K562 (cell line): ENCODE measurements around the gene NPAS1. TPM values are rescaled to one million over a fixed set of nuclear protein-coding genes. Genes with fewer than 3 reads are reported as not detected.
A peak's percentile ranks its signal among the peaks of the same experiment; 100 is the strongest.

Experiments
- ATAC-seq: fragments of 200-7000 bp; cut with Tn5 transposase; 3 replicates; pipeline ENCODE4 v1.9.1; 2020; ENCODE audit warnings: moderate library complexity
- BruUV-seq: library from RNA; stranded (reverse); fragments of 400-500 nt; replicated peaks from 2 replicates; lab custom pipeline; 2021; lab: Mats Ljungman, UMichigan
- CTCF ChIA-PET: fragments of 300-600 bp; formaldehyde crosslinking; extraction: SDS; loops from one replicate; lab custom pipeline; 2021; ENCODE audit warnings: low intra/inter-chr PET ratio; lab: Yijun Ruan, JAX
- POLR2A ChIA-PET: fragments of 300-600, 350-650 bp; sonication (Branson Sonifier 250); formaldehyde crosslinking; extraction: SDS; loops from one replicate; lab custom pipeline; 2021; ENCODE audit warnings: antibody characterized with exemption, inconsistent platforms; lab: Yijun Ruan, JAX
- DNase-seq, 4 experiments: peaks; one replicate each; pipeline versions ENCODE4 v3.0.0 to v3.0.0-alpha.2; 2011 to 2018; ENCODE audit warnings: low spot score in 3 of 4, mixed read lengths in 3 of 4; ENCODE audit errors: extremely low read depth in 1 of 4
- FAIRE-seq: peaks from 2 replicates; lab custom pipeline; 2011; peaks lifted over from hg19 to GRCh38; lab: Jason Lieb, UNC
- H2AFZ ChIP-seq: 2 replicates; pipeline ENCODE4 v1.6.0; 2011; ENCODE audit warnings: low read depth, low read length, control low read depth, inconsistent platforms
- H3K27ac ChIP-seq: fragments of 200-600 bp; 3 replicates; pipeline ENCODE4 v1.8.0; 2011; ENCODE audit warnings: low read depth, mild to moderate bottlenecking, control low read depth, inconsistent platforms, low read length, moderate library complexity, mixed read lengths; ENCODE audit errors: extremely low read depth
- H3K27me3 ChIP-seq, 2 experiments: fragments of 300-600 bp in 1 of 2; 2 replicates in 1 of 2; 3 replicates in 1 of 2; pipeline versions ENCODE4 v1.6.0 to v1.8.0; 2011; ENCODE audit warnings: inconsistent platforms in 2 of 2, low read length in 2 of 2, mild to moderate bottlenecking in 1 of 2, mixed read lengths in 1 of 2, moderate library complexity in 1 of 2; ENCODE audit not compliant: control insufficient read depth in 2 of 2, insufficient read depth in 2 of 2
- H3K36me3 ChIP-seq: fragments of 300-600 bp; 3 replicates; pipeline ENCODE4 v1.8.0; 2011; ENCODE audit warnings: mild to moderate bottlenecking, low read length, inconsistent platforms; ENCODE audit not compliant: control insufficient read depth, insufficient read depth
- H3K4me1 ChIP-seq, 2 experiments: fragments of 200-600 bp in 1 of 2; replicated peaks in 1 of 2; 2 replicates in 1 of 2; 3 replicates in 1 of 2; pipeline versions ENCODE4 v1.5.1 to v1.8.0; 2011; ENCODE audit warnings: inconsistent platforms in 2 of 2, low read length in 2 of 2, mild to moderate bottlenecking in 1 of 2, mixed read lengths in 1 of 2, moderate library complexity in 1 of 2; ENCODE audit not compliant: control insufficient read depth in 2 of 2, insufficient read depth in 2 of 2
- H3K4me2 ChIP-seq: 2 replicates; pipeline ENCODE4 v1.6.1; 2011; ENCODE audit warnings: low read length, control low read depth, inconsistent platforms, mixed read lengths; ENCODE audit not compliant: insufficient read depth
- H3K4me3 ChIP-seq: fragments of 200-600 bp; sonication (generic), shearing (Covaris generic); 2 replicates; pipeline ENCODE4 v1.5.1; 2016; ENCODE audit warnings: control low read depth, inconsistent platforms
- H3K79me2 ChIP-seq: fragments of 200-600 bp; 3 replicates; pipeline ENCODE4 v1.8.0; 2011; ENCODE audit warnings: low read length, inconsistent platforms; ENCODE audit not compliant: control insufficient read depth, insufficient read depth
- H3K9ac ChIP-seq, 2 experiments: 2 replicates each; pipeline versions ENCODE4 v1.6.0 to v1.6.1; 2011; ENCODE audit warnings: low read depth in 2 of 2, low read length in 2 of 2, control low read depth in 1 of 2, inconsistent platforms in 1 of 2, mild to moderate bottlenecking in 1 of 2, mixed read lengths in 1 of 2; ENCODE audit not compliant: insufficient read depth in 1 of 2
- H3K9me1 ChIP-seq: one replicate; pipeline ENCODE4 v1.6.0; 2011; ENCODE audit warnings: inconsistent platforms, mild to moderate bottlenecking, low read length, moderate library complexity; ENCODE audit not compliant: control insufficient read depth, insufficient read depth
- H3K9me3 ChIP-seq: replicated peaks from 2 replicates; pipeline ENCODE4 v1.5.1; 2011; ENCODE audit warnings: low read depth, low read length, inconsistent platforms; ENCODE audit not compliant: control insufficient read depth, insufficient read depth
- H4K20me1 ChIP-seq: replicated peaks from 2 replicates; pipeline ENCODE4 v1.6.1; 2011; ENCODE audit warnings: low read length, inconsistent platforms, mixed read lengths; ENCODE audit not compliant: control insufficient read depth, insufficient read depth
- KDM1A ChIP-seq, 2 experiments: fragments of 450-650 bp; IDR thresholded peaks; 2 replicates each; pipeline ENCODE4 v1.6.1; 2016; ENCODE audit warnings: mild to moderate bottlenecking in 2 of 2
- MAZ ChIP-seq, 2 experiments: fragments of 450-650 bp in 1 of 2; sonication (generic) in 1 of 2; formaldehyde crosslinking; IDR thresholded peaks in 1 of 2; conservative IDR thresholded peaks in 1 of 2; 2 replicates each; pipeline versions ENCODE4 v1.4.0 to v1.5.0; 2020; ENCODE audit warnings: mild to moderate bottlenecking in 1 of 2, missing genetic modification reagents in 1 of 2
- NFE2 ChIP-seq: IDR thresholded peaks from 2 replicates; pipeline ENCODE4 v1.6.1; 2014; ENCODE audit warnings: antibody characterized with exemption, low read depth
- SP1 ChIP-seq: sonication (generic); formaldehyde crosslinking; IDR thresholded peaks from 2 replicates; pipeline ENCODE4 v1.8.1; 2022; ENCODE audit warnings: mild to moderate bottlenecking, missing genetic modification reagents
- TCFL5 ChIP-seq: fragments of 250-450 bp; sonication (Bioruptor Pico); conservative IDR thresholded peaks from 2 replicates; pipeline ENCODE4 v1.6.1; 2021; ENCODE audit warnings: mild to moderate bottlenecking, moderate library complexity, matching md5 sums
- TEAD4 ChIP-seq, 2 experiments: sonication (generic) in 1 of 2; formaldehyde crosslinking in 1 of 2; IDR thresholded peaks; 2 replicates each; pipeline versions ENCODE4 v1.6.1 to v1.8.0; 2012 to 2022; ENCODE audit warnings: borderline replicate concordance in 1 of 2, inconsistent platforms in 1 of 2, low read length in 1 of 2, mild to moderate bottlenecking in 1 of 2, missing genetic modification reagents in 1 of 2
- ZBTB12 ChIP-seq: fragments of 250-450 bp; sonication (Bioruptor Pico); IDR thresholded peaks from 2 replicates; pipeline ENCODE4 v1.4.0; 2020
- ZNF124 ChIP-seq: sonication (generic); formaldehyde crosslinking; IDR thresholded peaks from 2 replicates; pipeline ENCODE4 v1.8.1; 2022; ENCODE audit warnings: missing genetic modification reagents
- ZNF232 ChIP-seq: sonication (generic); formaldehyde crosslinking; IDR thresholded peaks from 2 replicates; pipeline ENCODE4 v1.8.0; 2022; ENCODE audit warnings: mild to moderate bottlenecking, missing genetic modification reagents
- ZNF518B ChIP-seq: fragments of 250-450 bp; sonication (Bioruptor Pico); IDR thresholded peaks from 2 replicates; pipeline ENCODE4 v1.5.0; 2021; ENCODE audit warnings: mild to moderate bottlenecking, moderate library complexity
- WGBS: fragments of 100-300 bp; shearing (Covaris generic); methylation state at CpG from one replicate; pipeline ENCODE4 v1.1.6; 2016; ENCODE audit warnings: low coverage, mixed read lengths; ENCODE audit not compliant: insufficient coverage; ENCODE audit errors: missing lambda C conversion rate; 5-methylcytosine and 5-hydroxymethylcytosine counted together
- in situ Hi-C: fragments of 300-500 bp; cut with MboI; formaldehyde crosslinking; loops from 4 replicates; pipeline ENCODE4 v1.15.0; 2018; ENCODE audit warnings: inconsistent platforms, mixed read lengths
- intact Hi-C: fragments of 100-400 bp; cut with micrococcal nuclease; formaldehyde crosslinking; loops from 2 replicates; pipeline ENCODE4 v1.14.2; 2022
- polyA plus RNA-seq, 8 experiments: library from polyadenylated mRNA; depleted of rRNA in 4 of 8; stranded (reverse) in 5 of 8; unstranded in 3 of 8; fragments of >200 nt; fragmentation: Nextera tagmentation in 2 of 8; fragmentation: Illumina TruSeq in 1 of 8; extraction: Ambion mirVana in 2 of 8; extraction: Trizol in 1 of 8; gene quantifications; 2 replicates each; pipeline versions ENCODE4 v1.2.1 to v1.2.3, GENCODE V29; 2011 to 2014; ENCODE audit warnings: inconsistent platforms in 1 of 8, missing spikeins in 1 of 8
- total RNA-seq, 7 experiments: library from RNA; depleted of rRNA in 6 of 7; stranded (reverse); fragments of >200 nt in 6 of 7; fragmentation: Illumina TruSeq in 2 of 7; extraction: Trizol in 2 of 7; gene quantifications; 2 replicates each; pipeline versions ENCODE4 v1.2.1 to v1.2.3, GENCODE V29; 2011 to 2021; ENCODE audit warnings: low replicate concordance in 1 of 7

NPAS1 gene
- total and polyA plus RNA-seq, 9 of the 15 experiments (the other 6 are each of a cell fraction or from before 2014, with no cell fraction given) = 0.58 to 5.3 (median 2.0) TPM; not detected in 2

- no peak for TF ChIP-seq ZNF518B (CRISPR knock-in tag)
- no peak for TF ChIP-seq ZNF232 (CRISPR knock-in tag)
Measured at GRCh38 chr19:46975011-46975924, 44.4 kb upstream of the NPAS1 start (continued).

GRCh38 chr19:46975925-46976782 is 43.5 kb upstream of the NPAS1 start:
- peak in 1 of 4 experiments; percentile 34 for DNase-seq
- H3K4me3 ChIP-seq = no peak overlapping the region
- H3K27me3 ChIP-seq = no peaks in the 10 kb centered on the region
- H3K4me2 ChIP-seq = peak overlapping the region; percentile 35; the same call in 1 of the 2 replicates
- H3K9me1 ChIP-seq = peaks cover 3% of the 10 kb centered on the region
- peak overlapping the region in 1 of 2 experiments; percentile 79; a peak in 2 of 4 replicates for H3K9ac ChIP-seq
- H3K27ac ChIP-seq = peak overlapping the region; percentile 31; the same call in 2 of the 3 replicates
- peak; percentile 35 for ATAC-seq
- FAIRE-seq = no peak
- H2AFZ ChIP-seq = no peak overlapping the region
- peaks cover 9% of the 10 kb centered on the region for H4K20me1 ChIP-seq
- POLR2A ChIA-PET = interaction anchor here (0.6 to 1.6 kb wide), 10 partner anchors 11 to 189 kb away, joined by 3 to 6 read pairs (median 4); partner anchors contain the start of gene AP2S1
- in situ Hi-C loops = no loop called here
- 0 out of 2 replicates have a peak, but pooled peaks have one; percentile 30 for TF ChIP-seq SP1 (CRISPR knock-in tag)
- peak; percentile 17; the same call in 1 of the 2 replicates for TF ChIP-seq TEAD4 (IDR thresholded peaks at IDR 0.05; ENCODE audit: low read length)
- TF ChIP-seq TEAD4 (CRISPR knock-in tag; IDR thresholded peaks at IDR 0.05; ENCODE audit: borderline replicate concordance) = no peak
- no peak for TF ChIP-seq TCFL5
- TF ChIP-seq ZBTB12 (CRISPR knock-in tag) = no peak
- TF ChIP-seq ZNF124 (CRISPR knock-in tag) = 0 out of 2 replicates have a peak, but pooled peaks have one; percentile 40
- 0 out of 2 replicates have a peak, but pooled peaks have one; percentile 12 for TF ChIP-seq NFE2
- 0 out of 4 replicates have a peak, but pooled peaks of 1 of the 2 experiments have one; percentile 36 for TF ChIP-seq MAZ (CRISPR knock-in tag; conservative IDR thresholded peaks at IDR 0.05 in 1 of 2, IDR thresholded peaks at IDR 0.05 in 1 of 2)
- peak; percentile 24 to 41; a peak in 2 of 4 replicates for TF ChIP-seq KDM1A (IDR thresholded peaks at IDR 0.05)
- TF ChIP-seq, all 486 proteins: peak for 6
- Histone ChIP-seq H3K4me1 (peaks cover 18 to 23% of the 10 kb centered on the region in 2 experiments), H3K79me2 (no peaks in the 10 kb centered on the region), H3K9me3 (no peaks in the 10 kb centered on the region), H3K36me3 (no peaks in the 10 kb centered on the region; the same call in 2 of the 3 replicates)
- 47% methylated on average over 16 of the region's 18 CpGs for WGBS
- intact Hi-C loops = no loop called here
- CTCF ChIA-PET = no interaction called here
- BruUV-seq = no TSS peak
